Heart left ventricle (tissue), 13 donors: Measurements from ENCODE around the gene EIF5A2.

Experiments
- POLR2A ChIP-seq, 2 donors: fragments of 450-650 bp; IDR thresholded peaks; one replicate each; pipeline ENCODE4 v1.6.1; 2017; ENCODE audit warnings: antibody characterized with exemption in 2 of 2, mild to moderate bottlenecking in 2 of 2, moderate library complexity in 2 of 2
- TF ChIP-seq, protein P1 (sequence below), 12 donors: fragments of 200-600 bp; sonication (generic) in 4 of 12; IDR thresholded peaks; one replicate each; pipeline versions ENCODE4 v1.5.0 to v1.8.0; 2018 to 2022; ENCODE audit warnings: antibody characterized with exemption in 12 of 12, mild to moderate bottlenecking in 5 of 12
- donor health status: ischemic (EF 13 %, LVEDD 7.1; RV severe dilation, severe dysfunction).
- donor health status: DM: no; HTN: yes; CAD: no.
- donor health status: DM: no; HTN: no; CAD: no.
- donor health status: ischemic (EF 25% LVEDD 6.9; RV normal size, moderate dysfunction).
- donor health status: ischemic (EF 25% LVEDD 5.7; RV mildly dilated, moderate dysfunction).
- donor health status: ischemic (EF 35%, LVEDD 5.7; RV mildly dilated, moderate dysfunction).
- donor health status: nonischemic (EF 11% LVEDD 7.7; RV severe dilation, severe dysfunction).
- donor health status: DM: yes; HTN: yes; CAD: no.
- donor health status: PGD.
- donor health status: ischemic (EF 29% LVEDD 5.4; RV normal size, mild dysfunction).
- donor health status: nonischemic (EF 23%, LVEDD 6.1; RV moderate dilation, normal function).

DNA sequence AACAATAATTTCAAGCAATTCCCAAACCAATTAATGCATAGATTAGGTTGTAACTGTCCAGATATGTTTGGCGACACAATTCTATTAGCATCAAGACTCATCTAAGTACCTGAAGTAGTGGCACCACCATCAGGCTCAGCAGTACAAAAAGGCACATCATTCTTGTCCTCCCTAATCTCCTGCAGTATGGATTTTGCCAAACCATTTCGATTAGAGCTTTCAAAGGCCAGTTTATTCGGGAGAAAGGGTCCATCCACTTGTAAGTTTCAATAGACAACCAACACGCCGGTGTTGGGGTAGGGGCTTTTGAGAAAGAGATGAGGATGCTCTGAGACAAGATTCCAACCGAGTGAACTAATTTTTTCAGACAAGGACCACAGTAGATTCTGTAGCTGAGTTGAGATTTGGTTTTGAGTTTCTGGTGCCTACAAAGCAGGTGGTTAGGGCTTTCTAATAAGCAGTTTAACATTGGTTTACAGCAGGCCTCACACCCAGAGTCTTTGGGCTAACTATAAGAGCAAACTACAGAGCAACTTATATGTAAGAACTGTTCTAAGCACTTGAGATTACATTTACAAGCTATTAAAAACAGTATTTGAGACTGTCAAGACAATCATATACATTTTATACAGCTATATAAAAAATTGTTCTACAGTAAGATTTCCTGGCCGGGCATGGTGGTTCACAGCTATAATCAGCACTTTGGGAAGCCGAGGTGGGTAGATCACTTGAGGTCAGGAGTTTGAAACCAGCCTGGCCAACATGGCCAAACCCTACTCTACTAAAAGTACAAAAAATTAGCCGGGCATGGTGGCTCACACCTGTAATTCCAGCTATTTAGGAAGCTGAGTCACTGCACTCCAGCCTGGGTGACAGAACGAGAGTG, 43.0 kb downstream of the EIF5A2 start:
- no peak for TF ChIP-seq POLR2A (IDR thresholded peaks at IDR 0.05)
- TF ChIP-seq, protein P1, sequence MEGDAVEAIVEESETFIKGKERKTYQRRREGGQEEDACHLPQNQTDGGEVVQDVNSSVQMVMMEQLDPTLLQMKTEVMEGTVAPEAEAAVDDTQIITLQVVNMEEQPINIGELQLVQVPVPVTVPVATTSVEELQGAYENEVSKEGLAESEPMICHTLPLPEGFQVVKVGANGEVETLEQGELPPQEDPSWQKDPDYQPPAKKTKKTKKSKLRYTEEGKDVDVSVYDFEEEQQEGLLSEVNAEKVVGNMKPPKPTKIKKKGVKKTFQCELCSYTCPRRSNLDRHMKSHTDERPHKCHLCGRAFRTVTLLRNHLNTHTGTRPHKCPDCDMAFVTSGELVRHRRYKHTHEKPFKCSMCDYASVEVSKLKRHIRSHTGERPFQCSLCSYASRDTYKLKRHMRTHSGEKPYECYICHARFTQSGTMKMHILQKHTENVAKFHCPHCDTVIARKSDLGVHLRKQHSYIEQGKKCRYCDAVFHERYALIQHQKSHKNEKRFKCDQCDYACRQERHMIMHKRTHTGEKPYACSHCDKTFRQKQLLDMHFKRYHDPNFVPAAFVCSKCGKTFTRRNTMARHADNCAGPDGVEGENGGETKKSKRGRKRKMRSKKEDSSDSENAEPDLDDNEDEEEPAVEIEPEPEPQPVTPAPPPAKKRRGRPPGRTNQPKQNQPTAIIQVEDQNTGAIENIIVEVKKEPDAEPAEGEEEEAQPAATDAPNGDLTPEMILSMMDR (IDR thresholded peaks at IDR 0.05) = no peak
